Stimulated activated effector memory CD8-positive, alpha-beta T cell treated with anti-CD3 and anti-CD28 coated beads, Interleukin-12 subunit alpha, Interleukin-12 subunit beta, amount 100 ng/mL, for 72 hours (primary cell): ENCODE results near the gene PLA2G10.
"Not testable (repeated sequence)": the region's sequence is repeated elsewhere in the genome, so short reads cannot be mapped to it uniquely, and the experiment has no call there.

Source experiments
- ATAC-seq: fragments of 150-1000 bp; cut with Tn5 transposase; 2 replicates; pipeline ENCODE4 v1.10.0; 2021
- DNase-seq, 2 donors: peaks; one replicate each; pipeline ENCODE4 v3.0.0; 2021 to 2022; ENCODE audit warnings: low spot score in 2 of 2
- H3K27ac Mint-ChIP-seq: one replicate; pipeline ENCODE4 v1.8.0; 2022; ENCODE audit warnings: mild to moderate bottlenecking, mixed read lengths
- H3K36me3 Mint-ChIP-seq: one replicate; pipeline ENCODE4 v1.8.0; 2022; ENCODE audit warnings: mild to moderate bottlenecking, mixed read lengths
- H3K4me1 Mint-ChIP-seq: one replicate; pipeline ENCODE4 v1.8.0; 2022; ENCODE audit warnings: mixed read lengths
- H3K4me3 Mint-ChIP-seq: one replicate; pipeline ENCODE4 v1.8.0; 2022; ENCODE audit warnings: mild to moderate bottlenecking, mixed read lengths
- H3K9me3 Mint-ChIP-seq: one replicate; pipeline ENCODE4 v1.8.0; 2022; ENCODE audit warnings: mixed read lengths

PLA2G10 gene

DNA sequence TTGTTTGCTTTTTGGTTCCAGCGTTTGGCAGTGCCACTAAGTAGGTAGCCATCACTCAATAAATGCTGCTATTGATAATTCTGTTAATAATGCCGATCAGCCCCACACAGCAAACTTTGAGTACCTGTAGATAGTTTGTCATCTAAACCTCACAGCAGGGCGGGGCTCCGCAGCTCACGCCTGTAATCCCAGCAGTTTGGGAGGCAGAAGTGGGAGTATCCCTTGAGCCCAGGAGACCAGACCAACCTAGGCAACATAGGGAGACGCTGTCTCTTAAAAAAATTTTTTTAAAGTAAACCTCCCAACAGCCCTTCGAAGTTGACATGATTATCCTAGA, 59.8 kb downstream of the PLA2G10 start:
- H3K27ac Mint-ChIP-seq = peak overlapping the region; percentile 98
- peaks cover 63% of the 10 kb centered on the region for H3K36me3 Mint-ChIP-seq
- DNase-seq (no peak), ATAC-seq (no peak)
- H3K4me3 Mint-ChIP-seq = peak overlapping the region; percentile 96
- H3K9me3 Mint-ChIP-seq = peaks cover 3% of the 10 kb centered on the region
- H3K4me1 Mint-ChIP-seq = peaks cover 39% of the 10 kb centered on the region

DNA sequence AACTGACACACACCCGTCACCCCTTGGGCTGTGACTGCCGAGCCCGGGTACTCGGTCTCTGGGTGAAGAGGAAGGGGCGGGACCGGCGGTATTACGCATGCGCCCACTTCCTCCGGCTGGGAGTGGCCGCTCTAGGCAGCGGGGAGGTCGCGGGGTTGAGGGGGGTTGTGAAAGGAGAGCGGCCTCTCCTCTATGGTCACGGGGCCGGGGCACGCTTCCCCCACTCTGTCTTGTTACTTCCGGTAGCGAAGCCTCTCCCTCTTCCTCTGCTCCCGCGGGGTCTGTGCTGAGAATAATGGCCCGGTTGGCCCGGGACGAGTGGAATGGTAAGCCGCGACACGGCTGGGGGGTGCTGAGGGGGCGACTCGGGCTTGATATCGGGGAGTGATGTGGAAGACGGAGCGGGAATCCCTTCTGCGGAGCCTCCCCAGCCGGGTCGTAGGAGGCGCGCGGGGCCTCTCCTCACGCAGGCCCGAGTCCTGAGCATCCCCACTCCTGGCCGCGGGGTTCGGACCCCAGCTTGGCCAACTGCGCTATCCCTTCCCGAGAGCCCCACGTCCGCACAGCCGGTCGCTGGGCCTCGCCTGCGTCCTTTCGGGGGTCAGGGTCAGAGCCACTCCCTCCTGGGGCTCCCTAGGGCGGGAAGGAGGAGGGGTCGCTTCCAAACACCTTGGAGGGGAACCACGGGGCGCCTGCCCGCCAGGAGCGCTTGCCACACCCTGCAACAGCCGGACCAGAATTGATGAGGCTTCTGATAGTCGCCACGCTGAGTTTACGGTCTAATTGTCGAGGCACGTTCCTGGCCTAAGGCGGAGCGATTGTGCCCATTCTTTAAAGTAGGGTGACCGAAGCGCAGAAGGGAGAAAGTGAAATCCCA, 61.2 kb downstream of the PLA2G10 start, which contains the start of gene BFAR:
TSS of gene BFAR (plus strand) at position 259 of the 877 bp plus-strand sequence. CDS start 11,396 bp downstream, outside the sequence.
- Mint-ChIP-seq H3K4me1 (peaks cover 47% of the 10 kb centered on the region), H3K36me3 (peaks cover 63% of the 10 kb centered on the region), H3K4me3 (peak within 1 kb of the TSS; percentile 96), H3K27ac (peak within 1 kb of the TSS; percentile 98), H3K9me3 (peaks cover 3% of the 10 kb centered on the region)
- ATAC-seq = peak; percentile 87
- peak; percentile 97 to 100 for DNase-seq

DNA sequence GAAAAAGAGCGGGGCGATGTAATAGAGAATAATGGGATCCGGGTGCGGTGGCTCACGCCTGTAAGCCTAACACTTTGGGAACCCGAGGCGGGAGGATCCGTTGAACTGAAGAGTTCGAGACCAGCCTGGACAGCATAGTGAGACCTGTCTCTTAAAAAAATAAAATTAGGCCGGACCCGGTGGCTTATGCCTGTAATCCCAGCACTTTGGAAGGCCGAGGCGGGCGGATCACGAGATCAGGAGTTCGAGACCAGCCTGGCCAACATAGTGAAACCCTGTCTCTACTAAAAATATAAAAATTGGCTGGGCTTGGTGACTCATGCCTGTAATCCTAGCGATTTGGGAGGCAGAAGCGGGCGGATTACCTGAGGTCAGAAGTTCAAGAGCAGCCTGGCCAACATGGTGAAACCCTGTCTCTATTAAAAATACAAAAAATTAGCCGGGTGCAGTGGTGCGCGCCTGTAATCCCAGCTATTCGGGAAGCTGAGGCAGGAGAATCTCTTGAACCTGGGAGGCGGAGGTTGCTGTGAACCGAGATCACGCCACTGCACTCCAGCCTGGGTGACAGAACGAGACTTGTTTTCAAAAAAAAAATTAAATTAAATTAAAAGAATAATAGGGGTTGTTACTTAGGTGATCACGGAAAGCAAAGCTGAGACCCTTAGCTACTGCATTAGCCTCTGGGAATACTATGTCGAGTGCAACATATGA, 63.3 kb downstream of the PLA2G10 start:
- H3K36me3 Mint-ChIP-seq = peaks cover 69% of the 10 kb centered on the region
- peak overlapping the region; percentile 96 for H3K4me3 Mint-ChIP-seq
- DNase-seq, ATAC-seq, H3K9me3 Mint-ChIP-seq: not testable (repeated sequence)
- peaks cover 36% of the 10 kb centered on the region for H3K4me1 Mint-ChIP-seq
- peak overlapping the region; percentile 95 for H3K27ac Mint-ChIP-seq

DNA sequence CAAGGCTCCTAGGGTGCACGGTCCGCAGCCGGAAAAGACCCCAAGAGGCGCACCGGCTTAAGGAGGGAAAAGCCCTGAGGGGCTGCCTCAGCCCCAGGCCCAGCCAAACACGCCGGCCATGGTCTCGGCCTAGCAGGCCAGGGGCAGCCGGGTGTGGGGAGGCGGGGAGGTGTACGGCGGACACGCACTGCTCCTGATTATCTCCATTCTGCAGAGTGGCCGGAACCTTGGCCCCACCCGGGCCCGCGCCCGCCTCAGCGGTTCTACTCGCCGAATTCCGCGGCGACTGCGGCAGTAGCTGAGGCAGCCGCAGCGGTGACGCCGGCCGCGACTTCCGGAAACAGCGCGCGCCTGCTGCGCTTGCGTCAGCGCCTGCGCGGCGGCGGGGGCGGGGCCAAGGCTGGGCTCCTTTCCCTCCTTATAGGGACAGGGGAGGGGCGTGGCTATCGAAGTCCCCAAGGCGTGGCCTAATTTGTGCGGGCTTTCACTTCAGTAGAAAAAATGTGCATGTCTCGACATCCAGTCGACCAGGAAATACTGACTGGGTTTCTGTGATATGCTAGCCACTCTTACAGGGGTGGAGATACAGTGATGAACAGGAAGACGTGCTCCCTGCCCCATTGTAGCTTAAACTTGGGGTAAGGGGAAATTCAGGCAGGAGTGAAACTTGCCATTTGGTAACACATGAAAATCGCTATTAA, 64.0 kb downstream of the PLA2G10 start, which contains the start of gene PARN:
TSS of gene PARN (minus strand) at position 342 of the 701 bp plus-strand sequence. CDS start at position 207, 135 bp downstream.
- Mint-ChIP-seq H3K4me3 (peak within 1 kb of the TSS; percentile 96), H3K36me3 (peaks cover 76% of the 10 kb centered on the region), H3K9me3 (peaks cover 3% of the 10 kb centered on the region), H3K4me1 (peaks cover 33% of the 10 kb centered on the region), H3K27ac (peak within 1 kb of the TSS; percentile 95)
- peak; percentile 72 for ATAC-seq
- DNase-seq = peak; percentile 96 to 98

DNA sequence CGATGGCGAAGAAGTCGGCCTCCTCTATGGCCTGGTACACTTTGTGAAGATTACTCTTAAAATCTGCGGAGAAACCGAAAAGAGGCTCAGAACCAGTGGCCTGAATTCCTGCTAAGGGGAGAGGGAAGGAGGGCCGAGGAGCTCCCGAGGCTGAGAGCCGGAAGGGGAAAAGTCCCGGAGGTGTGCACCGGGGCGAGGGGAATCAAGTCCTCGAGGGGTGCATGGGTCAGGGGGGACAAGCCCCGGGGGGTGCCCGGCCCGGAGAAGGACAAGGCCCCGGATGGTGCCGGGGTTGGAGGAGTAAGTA, 64.5 kb downstream of the PLA2G10 start:
- Mint-ChIP-seq H3K36me3 (peaks cover 78% of the 10 kb centered on the region), H3K27ac (peak overlapping the region; percentile 95), H3K4me1 (peaks cover 28% of the 10 kb centered on the region), H3K4me3 (peak overlapping the region; percentile 86), H3K9me3 (peaks cover 3% of the 10 kb centered on the region)
- peak in 1 of 2 donors; percentile 3 for DNase-seq
- ATAC-seq = no peak

DNA sequence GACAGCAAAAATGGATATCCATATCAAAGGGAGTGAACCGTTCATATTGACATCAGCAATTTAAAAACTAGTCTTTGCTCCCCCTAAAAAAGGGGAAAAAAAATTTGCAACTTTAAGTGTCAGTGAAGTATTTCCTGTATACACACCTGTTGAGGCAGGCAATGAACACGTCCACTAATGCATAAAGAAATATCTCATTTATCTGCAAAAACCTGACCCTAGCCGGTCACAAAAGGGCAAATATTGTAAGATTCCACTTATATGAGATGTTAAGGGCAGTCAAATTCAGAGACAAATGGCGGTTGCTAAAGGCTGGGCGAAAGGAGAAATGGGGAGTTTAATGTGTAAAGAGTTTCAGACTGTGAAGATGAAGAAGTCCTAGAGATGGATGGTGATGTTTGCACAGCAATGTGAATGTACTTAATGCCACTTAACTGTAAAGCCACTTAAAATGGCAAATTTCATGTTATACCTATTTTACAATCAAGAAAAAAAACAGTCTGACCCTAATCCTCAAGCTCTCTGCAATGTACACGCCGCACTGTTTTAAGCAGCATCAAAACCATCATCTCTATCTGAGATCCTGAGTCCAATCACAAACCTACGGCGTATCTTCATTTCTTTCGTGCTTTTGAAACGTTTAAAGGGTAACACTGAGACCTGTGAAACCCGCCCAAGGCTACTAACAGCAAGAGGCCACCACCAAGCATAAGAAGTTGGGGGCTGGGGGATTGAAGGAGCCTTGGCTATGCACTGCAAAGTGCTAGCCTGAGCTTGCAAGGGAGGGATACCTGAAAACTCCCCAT, 65.1 kb downstream of the PLA2G10 start:
- H3K4me1 Mint-ChIP-seq = peaks cover 22% of the 10 kb centered on the region
- H3K9me3 Mint-ChIP-seq = peaks cover 3% of the 10 kb centered on the region
- peak overlapping the region; percentile 86 for H3K4me3 Mint-ChIP-seq
- peaks cover 78% of the 10 kb centered on the region for H3K36me3 Mint-ChIP-seq
- ATAC-seq (no peak), DNase-seq (no peak)
- peak overlapping the region; percentile 95 for H3K27ac Mint-ChIP-seq

DNA sequence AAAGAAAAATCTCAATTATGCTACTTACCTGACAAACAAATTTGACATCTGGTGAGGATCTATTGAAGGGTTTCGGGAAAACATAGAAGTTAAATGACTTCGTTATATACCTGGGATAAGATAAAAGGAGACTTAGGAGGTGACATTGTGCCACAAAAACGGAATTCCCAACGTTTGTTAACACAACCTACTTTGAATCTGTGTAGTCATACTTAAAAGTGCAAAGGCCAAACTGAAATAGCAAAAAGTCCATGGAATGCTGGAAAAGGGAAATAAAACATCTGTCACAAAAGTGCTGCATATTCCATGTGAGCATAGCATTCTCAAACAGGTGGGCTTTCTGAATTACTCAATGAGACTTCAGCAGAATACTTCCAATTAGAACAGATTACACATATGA, 67.0 kb downstream of the PLA2G10 start:
- DNase-seq = no peak
- Mint-ChIP-seq H3K4me3 (no peak overlapping the region), H3K27ac (no peak overlapping the region), H3K9me3 (peaks cover 3% of the 10 kb centered on the region), H3K36me3 (peaks cover 84% of the 10 kb centered on the region), H3K4me1 (peaks cover 17% of the 10 kb centered on the region)
- ATAC-seq = no peak
